RWPE2 (cell line): Measurements from ENCODE around the gene TMEM132D.

ENCODE experiments used
- ATAC-seq: fragments of 200-7000 bp; cut with Tn5 transposase; 3 replicates; pipeline ENCODE4 v1.9.1; 2021; ENCODE audit warnings: low read depth
- DNase-seq: peaks from one replicate; pipeline ENCODE4 v3.0.0-alpha.2; 2020; ENCODE audit warnings: low spot score
- H3K27ac ChIP-seq: fragments of 450-650 bp; 2 replicates; pipeline ENCODE4 v1.5.1; 2017; ENCODE audit warnings: mild to moderate bottlenecking; ENCODE audit not compliant: poor library complexity, severe bottlenecking
- H3K27me3 ChIP-seq: fragments of 250-450 bp; sonication (Bioruptor Pico); 2 replicates; pipeline ENCODE4 v1.5.1; 2021; ENCODE audit warnings: mild to moderate bottlenecking, moderate library complexity; ENCODE audit not compliant: insufficient read depth, poor library complexity, severe bottlenecking
- H3K36me3 ChIP-seq: fragments of 250-450 bp; sonication (Bioruptor Pico); 2 replicates; pipeline ENCODE4 v1.5.1; 2020; ENCODE audit warnings: low read depth, mild to moderate bottlenecking, moderate library complexity
- H3K4me1 ChIP-seq: fragments of 250-450 bp; sonication (Bioruptor Pico); 2 replicates; pipeline ENCODE4 v1.5.1; 2021; ENCODE audit warnings: mild to moderate bottlenecking, moderate library complexity; ENCODE audit not compliant: insufficient read depth, poor library complexity, severe bottlenecking
- H3K4me3 ChIP-seq: fragments of 250-450 bp; sonication (Bioruptor Pico); 2 replicates; pipeline ENCODE4 v1.5.1; 2021; ENCODE audit warnings: mild to moderate bottlenecking, moderate library complexity; ENCODE audit not compliant: severe bottlenecking
- H3K9me3 ChIP-seq: fragments of 250-450 bp; sonication (Bioruptor Pico); 2 replicates; pipeline ENCODE4 v1.5.1; 2021; ENCODE audit warnings: mild to moderate bottlenecking, moderate library complexity; ENCODE audit not compliant: severe bottlenecking
- TF ChIP-seq, protein P1 (sequence below): fragments of 450-650 bp; IDR thresholded peaks from one replicate; pipeline ENCODE4 v1.5.1; 2017; ENCODE audit warnings: mild to moderate bottlenecking, moderate library complexity; ENCODE audit not compliant: poor library complexity, severe bottlenecking

Gene TMEM132D

GRCh38 chr12:129870136-129870535, 33.7 kb downstream of the TMEM132D start:
- Histone ChIP-seq H3K9me3 (no peaks in the 10 kb centered on the region), H3K4me1 (no peaks in the 10 kb centered on the region), H3K27me3 (no peaks in the 10 kb centered on the region), H3K36me3 (no peaks in the 10 kb centered on the region), H3K27ac (no peak overlapping the region), H3K4me3 (no peak overlapping the region)
- ATAC-seq (no peak), DNase-seq (no peak)
- TF ChIP-seq, protein P1, sequence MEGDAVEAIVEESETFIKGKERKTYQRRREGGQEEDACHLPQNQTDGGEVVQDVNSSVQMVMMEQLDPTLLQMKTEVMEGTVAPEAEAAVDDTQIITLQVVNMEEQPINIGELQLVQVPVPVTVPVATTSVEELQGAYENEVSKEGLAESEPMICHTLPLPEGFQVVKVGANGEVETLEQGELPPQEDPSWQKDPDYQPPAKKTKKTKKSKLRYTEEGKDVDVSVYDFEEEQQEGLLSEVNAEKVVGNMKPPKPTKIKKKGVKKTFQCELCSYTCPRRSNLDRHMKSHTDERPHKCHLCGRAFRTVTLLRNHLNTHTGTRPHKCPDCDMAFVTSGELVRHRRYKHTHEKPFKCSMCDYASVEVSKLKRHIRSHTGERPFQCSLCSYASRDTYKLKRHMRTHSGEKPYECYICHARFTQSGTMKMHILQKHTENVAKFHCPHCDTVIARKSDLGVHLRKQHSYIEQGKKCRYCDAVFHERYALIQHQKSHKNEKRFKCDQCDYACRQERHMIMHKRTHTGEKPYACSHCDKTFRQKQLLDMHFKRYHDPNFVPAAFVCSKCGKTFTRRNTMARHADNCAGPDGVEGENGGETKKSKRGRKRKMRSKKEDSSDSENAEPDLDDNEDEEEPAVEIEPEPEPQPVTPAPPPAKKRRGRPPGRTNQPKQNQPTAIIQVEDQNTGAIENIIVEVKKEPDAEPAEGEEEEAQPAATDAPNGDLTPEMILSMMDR, result no peak

- Histone ChIP-seq H3K9me3 (peaks cover 2% of the 10 kb centered on the region), H3K27ac (no peak overlapping the region), H3K36me3 (no peaks in the 10 kb centered on the region), H3K4me3 (no peak overlapping the region), H3K4me1 (no peaks in the 10 kb centered on the region), H3K27me3 (no peaks in the 10 kb centered on the region)
- no peak for ATAC-seq
- TF ChIP-seq, protein P1, result no peak
- no peak for DNase-seq
Observed at GRCh38 chr12:129868575-129868974, 35.2 kb downstream of the TMEM132D start.

DNA sequence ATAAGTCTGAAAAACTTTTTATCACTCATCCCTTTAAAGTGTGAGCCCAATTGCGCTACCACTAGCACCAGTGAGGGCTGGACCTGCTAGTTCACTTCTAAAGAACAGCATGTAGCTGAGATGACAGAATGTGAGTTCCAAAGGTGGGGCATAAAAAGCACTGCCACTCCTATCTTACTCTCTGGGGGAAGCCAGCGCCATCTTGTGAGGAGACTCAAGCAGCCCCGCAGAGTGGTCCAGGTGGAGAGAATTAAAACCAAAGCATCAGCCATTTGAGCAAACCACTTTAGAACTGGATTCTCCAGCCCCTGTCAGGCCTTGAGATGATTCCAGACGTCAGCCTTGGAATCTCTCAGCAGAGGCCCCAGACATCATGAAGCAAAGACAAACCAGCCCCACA, 39.9 kb downstream of the TMEM132D start:
- TF ChIP-seq, protein P1, result no peak
- Histone ChIP-seq H3K4me1 (no peaks in the 10 kb centered on the region), H3K9me3 (peaks cover 2% of the 10 kb centered on the region), H3K4me3 (no peak overlapping the region), H3K36me3 (no peaks in the 10 kb centered on the region), H3K27me3 (no peaks in the 10 kb centered on the region), H3K27ac (no peak overlapping the region)
- DNase-seq (no peak), ATAC-seq (no peak)

DNA sequence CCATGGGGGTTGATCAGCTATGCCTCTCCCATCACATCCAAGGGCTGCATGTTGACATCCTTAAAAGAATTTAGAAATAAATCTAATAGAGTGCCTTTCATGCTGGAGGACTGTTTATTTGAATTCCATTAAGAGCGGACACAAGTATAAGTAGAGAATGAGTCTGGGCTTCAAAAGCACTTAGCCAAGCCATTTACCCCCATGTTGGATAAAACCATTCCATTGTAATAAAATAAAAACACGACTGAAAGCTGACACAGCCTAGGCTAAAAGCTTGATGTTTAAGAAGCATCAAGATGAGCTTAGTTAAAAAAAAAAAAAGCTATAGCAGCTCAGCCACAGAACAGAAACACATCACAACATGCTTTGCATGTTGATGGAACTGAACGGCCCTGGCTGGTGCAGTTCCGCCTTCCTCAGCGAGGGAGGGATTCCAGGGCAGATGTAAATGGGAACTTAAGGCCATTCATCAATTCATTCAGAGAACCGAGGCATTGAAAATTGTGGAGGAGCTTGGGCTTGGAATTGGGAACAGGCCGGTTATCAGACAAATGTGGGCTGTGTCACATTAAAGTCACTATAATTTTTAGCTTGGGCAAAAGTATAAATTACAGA, 41.2 kb downstream of the TMEM132D start:
- TF ChIP-seq, protein P1, result no peak
- ATAC-seq (no peak), DNase-seq (no peak)

GRCh38 chr12:129861951-129862350, 41.9 kb downstream of the TMEM132D start:
- ATAC-seq, result no peak
- no peak for DNase-seq
- Histone ChIP-seq H3K27me3 (no peaks in the 10 kb centered on the region), H3K36me3 (no peaks in the 10 kb centered on the region), H3K27ac (no peak overlapping the region), H3K4me1 (no peaks in the 10 kb centered on the region), H3K9me3 (peaks cover 2% of the 10 kb centered on the region), H3K4me3 (no peak overlapping the region)
- TF ChIP-seq, protein P1, result no peak

More for the DNA sequence above, 41.2 kb downstream of the TMEM132D start:
- Histone ChIP-seq H3K27ac (no peak overlapping the region), H3K4me3 (no peak overlapping the region), H3K27me3 (no peaks in the 10 kb centered on the region), H3K9me3 (peaks cover 2% of the 10 kb centered on the region), H3K36me3 (no peaks in the 10 kb centered on the region), H3K4me1 (no peaks in the 10 kb centered on the region)
